ENCODE results near the gene MIA.
A peak's percentile ranks its signal among the peaks of the same experiment; 100 is the strongest.
"Not testable (repeated sequence)": the region's sequence is repeated elsewhere in the genome, so short reads cannot be mapped to it uniquely, and the experiment has no call there.

Gene MIA

GRCh38 chr19:40774916-40775631 is at the start of gene MIA:
Gene MIA, plus strand, starts transcription at chr19:40775521. Its CDS starts 22 bp downstream, at chr19:40775543.
- DNase-seq (ENCODE audit: low read depth) = no peak

- no peak for DNase-seq (ENCODE audit: low read depth)
Measured at GRCh38 chr19:40726279-40726678, 49.0 kb upstream of the MIA start.

GRCh38 chr19:40730065-40730464 is 45.3 kb upstream of the MIA start:
- DNase-seq (ENCODE audit: low read depth) = not testable (repeated sequence)

DNA sequence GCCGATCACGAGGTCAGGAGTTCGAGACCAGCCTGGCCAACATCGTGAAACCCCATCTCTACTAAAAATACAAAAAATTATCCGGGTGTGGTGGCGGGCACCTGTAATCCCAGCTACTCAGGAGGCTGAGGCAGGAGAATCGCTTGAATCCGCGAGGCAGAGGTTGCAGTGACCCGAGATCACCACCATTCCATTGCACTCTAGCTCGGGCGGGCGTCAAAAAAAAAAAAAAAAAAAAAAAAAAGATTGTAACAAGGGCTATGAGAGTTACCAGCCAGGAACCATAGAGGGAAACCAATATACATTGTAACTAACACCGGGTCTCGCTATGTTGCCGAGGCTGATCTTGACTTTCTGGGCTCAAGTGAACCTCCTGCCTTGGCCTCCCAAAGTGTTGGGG is 43.0 kb upstream of the MIA start:
- not testable (repeated sequence) for DNase-seq (ENCODE audit: low read depth)

- DNase-seq (ENCODE audit: low read depth) = no peak
Measured at GRCh38 chr19:40733149-40733548, 42.2 kb upstream of the MIA start.

GRCh38 chr19:40735013-40735771 is 40.1 kb upstream of the MIA start:
- DNase-seq (ENCODE audit: low read depth) = no peak

- no peak for DNase-seq (ENCODE audit: low read depth)
Measured at GRCh38 chr19:40736661-40737060, 38.7 kb upstream of the MIA start.

- DNase-seq (ENCODE audit: low read depth) = no peak
Measured at GRCh38 chr19:40737102-40737644, 38.1 kb upstream of the MIA start.

GRCh38 chr19:40739030-40739839 is 36.1 kb upstream of the MIA start:
- DNase-seq (ENCODE audit: low read depth) = no peak

- no peak for DNase-seq (ENCODE audit: low read depth)
Measured at GRCh38 chr19:40739871-40740703, 35.2 kb upstream of the MIA start.

DNA sequence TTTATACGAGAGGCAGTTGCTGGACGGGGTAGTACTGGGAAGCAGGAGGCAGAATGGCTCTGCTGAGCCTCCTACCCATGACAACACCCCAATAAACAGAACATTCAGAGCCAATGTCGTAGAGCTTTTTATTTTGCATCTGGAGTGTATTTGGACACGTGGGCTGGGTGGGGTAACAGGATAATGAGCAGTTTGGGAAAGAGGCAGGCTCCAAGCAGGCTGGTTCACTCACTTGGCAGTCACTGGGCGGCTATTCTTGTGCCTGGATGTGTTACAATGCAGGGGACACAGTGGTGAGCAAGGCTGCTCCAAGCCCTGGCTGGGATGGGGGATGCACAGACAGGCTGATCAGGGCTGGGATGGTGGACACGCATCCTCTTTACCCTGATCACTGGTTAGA is 34.6 kb upstream of the MIA start:
- no peak for DNase-seq (ENCODE audit: low read depth)

DNA sequence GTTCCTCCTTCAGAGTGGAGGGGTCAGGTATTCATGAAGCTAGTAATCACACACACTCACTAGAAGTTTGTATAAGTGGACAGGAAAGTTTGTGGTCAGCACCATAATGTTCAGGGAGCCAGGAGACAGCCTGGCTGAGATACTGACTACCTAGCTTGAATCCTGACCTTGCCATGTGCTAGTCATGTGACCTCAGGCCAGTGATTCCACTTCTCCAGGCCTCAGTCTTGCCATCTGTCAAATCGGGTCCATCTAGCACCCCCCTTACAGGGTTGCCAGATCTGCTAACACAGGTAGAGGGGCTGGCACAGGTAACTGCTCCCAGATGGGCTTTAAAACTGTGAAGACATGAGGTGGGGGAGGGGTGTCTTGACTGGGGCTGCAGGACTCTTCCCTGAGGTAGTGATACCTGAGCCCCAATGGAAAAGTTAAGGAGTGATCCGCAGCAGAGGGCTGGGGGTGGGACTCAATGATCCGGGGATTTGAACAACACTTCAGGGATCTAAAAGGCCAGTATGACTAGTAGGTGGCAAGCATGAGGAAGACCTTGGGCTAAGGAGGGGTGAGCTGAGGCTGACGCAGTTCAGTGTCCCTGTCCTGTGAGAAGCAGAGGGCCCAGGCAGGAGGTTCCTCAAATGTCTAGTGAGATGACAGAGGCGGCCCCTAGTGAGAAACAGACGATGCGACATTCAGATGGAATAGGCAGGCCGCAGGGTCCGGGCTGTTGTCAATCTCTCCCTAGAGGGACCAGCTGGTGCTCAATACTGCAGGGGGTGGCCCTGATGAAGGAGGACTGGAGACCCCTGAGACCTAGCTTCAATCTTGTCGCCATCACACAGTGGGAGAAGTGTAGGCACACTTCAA is 33.6 kb upstream of the MIA start:
- no peak for DNase-seq (ENCODE audit: low read depth)

- no peak for DNase-seq (ENCODE audit: low read depth)
Measured at GRCh38 chr19:40742477-40742876, 32.8 kb upstream of the MIA start.

- no peak for DNase-seq (ENCODE audit: low read depth)
Measured at GRCh38 chr19:40742886-40743285, 32.4 kb upstream of the MIA start.

DNA sequence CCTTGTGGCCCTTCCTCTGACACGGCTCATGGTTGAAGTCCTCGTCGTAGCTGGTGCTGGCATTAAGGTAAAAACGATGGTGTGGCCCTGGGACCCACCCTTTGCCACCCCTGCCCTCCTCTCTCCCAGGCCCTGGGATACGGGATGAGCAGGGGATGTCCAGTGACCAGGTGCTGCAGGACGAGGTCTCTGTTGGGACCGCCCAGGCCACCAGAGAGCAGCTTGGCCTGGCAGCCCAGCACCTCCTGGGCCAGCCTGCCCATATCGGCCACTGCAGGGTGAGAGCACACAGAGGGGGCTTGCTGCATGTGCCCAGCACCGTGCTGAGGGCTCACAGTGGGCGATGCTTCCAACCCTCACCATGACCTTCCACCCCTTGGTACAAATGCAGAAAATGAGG is 31.4 kb upstream of the MIA start:
- DNase-seq (ENCODE audit: low read depth) = no peak

- no peak for DNase-seq (ENCODE audit: low read depth)
Measured at GRCh38 chr19:40744554-40745401, 30.5 kb upstream of the MIA start.

DNA sequence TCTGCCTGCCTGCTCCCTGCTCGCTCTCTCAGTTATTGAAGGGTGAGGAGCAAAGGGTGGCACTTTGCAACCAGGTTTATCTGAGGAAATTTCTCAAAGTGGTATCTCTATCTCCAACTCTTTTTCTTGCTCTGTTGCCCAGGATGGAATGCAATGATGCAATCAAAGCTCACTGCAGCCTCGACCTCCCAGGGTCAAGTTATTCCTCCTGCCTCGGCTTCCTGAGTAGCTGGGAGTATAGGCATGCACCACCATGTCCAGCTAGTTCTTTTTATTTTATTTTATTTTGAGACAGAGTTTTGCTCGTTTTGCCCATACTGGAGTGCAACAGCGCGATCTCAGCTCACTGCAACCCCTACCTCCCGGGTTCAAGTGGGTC is 29.9 kb upstream of the MIA start:
- no peak for DNase-seq (ENCODE audit: low read depth)

DNA sequence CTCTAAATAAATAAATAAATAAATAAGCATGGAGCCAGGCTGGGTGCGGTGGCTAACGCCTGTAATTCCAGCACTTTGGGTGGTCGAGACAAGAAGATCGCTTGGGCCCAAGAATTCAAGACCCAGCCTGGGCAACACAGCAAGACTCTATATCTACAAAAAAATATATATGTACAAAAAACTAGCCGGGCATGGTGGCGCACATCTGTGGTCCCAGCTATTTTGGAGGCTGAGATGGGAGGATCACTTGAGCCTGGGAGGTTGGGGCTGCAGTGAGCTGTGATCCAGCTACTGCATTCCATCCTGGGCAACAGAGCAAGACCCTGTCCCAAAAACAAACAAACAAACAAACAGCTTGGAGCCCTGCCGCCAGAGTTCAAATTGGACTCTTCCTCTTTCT is 27.8 kb upstream of the MIA start:
- no peak for DNase-seq (ENCODE audit: low read depth)

GRCh38 chr19:40750058-40750873 is 25.1 kb upstream of the MIA start, which contains the start of gene ACTMAP:
Gene ACTMAP, minus strand, starts transcription at chr19:40750477. Its CDS starts 674 bp downstream, at chr19:40749803.
- DNase-seq (ENCODE audit: low read depth) = peak; percentile 98
